Endodermal cell (in vitro differentiated cells): Measurements from ENCODE around the gene PLXNB3. TPM values are rescaled to one million over a fixed set of nuclear protein-coding genes. Genes with fewer than 3 reads are reported as not detected.
"Not testable (repeated sequence)": the region's sequence is repeated elsewhere in the genome, so short reads cannot be mapped to it uniquely, and the experiment has no call there.

Experiments used
- DNase-seq: peaks from one replicate; pipeline ENCODE4 v3.0.0-alpha.2; 2017
- H3K27ac ChIP-seq: 2 replicates; pipeline ENCODE4 v1.5.1; 2013; ENCODE audit warnings: mild to moderate bottlenecking, low read depth, low read length, moderate library complexity
- H3K27me3 ChIP-seq: 2 replicates; pipeline ENCODE4 v1.6.1; 2013; ENCODE audit warnings: mild to moderate bottlenecking, low read length, moderate library complexity; ENCODE audit not compliant: insufficient read depth, control insufficient read depth, poor library complexity, severe bottlenecking
- H3K36me3 ChIP-seq: 2 replicates; pipeline ENCODE4 v1.7.0; 2013; ENCODE audit warnings: mild to moderate bottlenecking, low read length, moderate library complexity; ENCODE audit not compliant: control insufficient read depth, insufficient read depth
- H3K4me1 ChIP-seq: one replicate; pipeline ENCODE4 v1.7.0; 2013; ENCODE audit warnings: low read length; ENCODE audit not compliant: control insufficient read depth, insufficient read depth
- H3K4me3 ChIP-seq: 2 replicates; pipeline ENCODE4 v1.5.1; 2013; ENCODE audit warnings: mild to moderate bottlenecking, low read length, moderate library complexity
- H3K9ac ChIP-seq: 2 replicates; pipeline ENCODE4 v1.6.1; 2013; ENCODE audit warnings: mild to moderate bottlenecking, low read length, moderate library complexity; ENCODE audit not compliant: poor library complexity, severe bottlenecking; ENCODE audit errors: extremely low read depth
- H3K9me3 ChIP-seq: 2 replicates; pipeline ENCODE4 v1.6.1; 2013; ENCODE audit warnings: mild to moderate bottlenecking, low read length, moderate library complexity; ENCODE audit not compliant: control insufficient read depth
- H3K27ac Mint-ChIP-seq: 2 replicates; pipeline ENCODE4 v1.8.0; 2020; ENCODE audit warnings: mixed read lengths
- H3K27me3 Mint-ChIP-seq: 2 replicates; pipeline ENCODE4 v1.8.0; 2021; ENCODE audit warnings: mild to moderate bottlenecking, mixed read lengths; ENCODE audit not compliant: insufficient read depth
- H3K36me3 Mint-ChIP-seq: 2 replicates; pipeline ENCODE4 v1.8.0; 2020; ENCODE audit warnings: low read depth, mixed read lengths
- H3K4me1 Mint-ChIP-seq: 2 replicates; pipeline ENCODE4 v1.8.0; 2020; ENCODE audit warnings: mixed read lengths
- H3K4me3 Mint-ChIP-seq: 2 replicates; pipeline ENCODE4 v1.8.0; 2020; ENCODE audit warnings: mild to moderate bottlenecking, moderate library complexity, mixed read lengths
- H3K9me3 Mint-ChIP-seq: 2 replicates; pipeline ENCODE4 v1.8.0; 2020; ENCODE audit warnings: mild to moderate bottlenecking, mixed read lengths
- WGBS, 2 experiments: methylation state at CpG; one replicate each; pipeline versions ENCODE4 v1.1.5 to v1.1.7; 2013; ENCODE audit warnings: missing lambda C conversion rate in 2 of 2, mixed read lengths in 1 of 2; ENCODE audit not compliant: insufficient coverage in 1 of 2, insufficient read length in 1 of 2; 5-methylcytosine and 5-hydroxymethylcytosine counted together
- total RNA-seq, 2 donors: library from RNA; stranded (reverse); fragmentation: NEBNext Ultra II Directional in 1 of 2; extraction: Animal tissue kit (Norgen Biotek cat#: 25700) in 1 of 2; gene quantifications; 2 replicates in 1 of 2; 3 replicates in 1 of 2; pipeline ENCODE4 v1.2.1, GENCODE V29; 2021
- TF ChIP-seq, protein P1 (sequence below): fragments of 200-600 bp; sonication (generic); conservative IDR thresholded peaks from 2 replicates; pipeline ENCODE4 v1.5.0; 2021; ENCODE audit warnings: antibody characterized with exemption, mild to moderate bottlenecking

PLXNB3 gene
- total RNA-seq, 2 donors from 2014 or later: 1.1 TPM

DNA sequence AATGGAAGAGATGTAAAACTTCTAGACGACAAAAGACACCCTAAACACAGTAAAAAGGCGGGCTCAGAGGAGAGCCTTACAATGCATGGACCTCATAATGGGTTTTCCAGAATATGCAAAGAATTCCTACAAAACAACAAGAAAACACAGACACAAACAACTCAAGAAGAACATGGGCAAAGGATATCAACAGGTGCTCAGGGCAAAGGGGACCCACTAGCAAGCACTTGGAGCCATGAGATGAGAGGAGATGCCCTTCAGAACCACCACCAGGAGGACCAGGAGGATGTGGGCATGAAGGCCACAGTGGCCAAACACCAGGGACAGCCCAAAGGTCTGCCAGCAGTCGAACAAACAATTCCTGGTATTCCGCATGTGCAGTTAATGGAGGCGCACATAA lies 49.1 kb downstream of the PLXNB3 start:
- Mint-ChIP-seq H3K4me3 (no peak overlapping the region), H3K27ac (no peak overlapping the region), H3K36me3 (no peaks in the 10 kb centered on the region), H3K4me1 (no peaks in the 10 kb centered on the region), H3K9me3 (peaks cover 75% of the 10 kb centered on the region), H3K27me3 (no peaks in the 10 kb centered on the region)
- no peak overlapping the region for H3K9ac ChIP-seq
- TF ChIP-seq, protein P1, sequence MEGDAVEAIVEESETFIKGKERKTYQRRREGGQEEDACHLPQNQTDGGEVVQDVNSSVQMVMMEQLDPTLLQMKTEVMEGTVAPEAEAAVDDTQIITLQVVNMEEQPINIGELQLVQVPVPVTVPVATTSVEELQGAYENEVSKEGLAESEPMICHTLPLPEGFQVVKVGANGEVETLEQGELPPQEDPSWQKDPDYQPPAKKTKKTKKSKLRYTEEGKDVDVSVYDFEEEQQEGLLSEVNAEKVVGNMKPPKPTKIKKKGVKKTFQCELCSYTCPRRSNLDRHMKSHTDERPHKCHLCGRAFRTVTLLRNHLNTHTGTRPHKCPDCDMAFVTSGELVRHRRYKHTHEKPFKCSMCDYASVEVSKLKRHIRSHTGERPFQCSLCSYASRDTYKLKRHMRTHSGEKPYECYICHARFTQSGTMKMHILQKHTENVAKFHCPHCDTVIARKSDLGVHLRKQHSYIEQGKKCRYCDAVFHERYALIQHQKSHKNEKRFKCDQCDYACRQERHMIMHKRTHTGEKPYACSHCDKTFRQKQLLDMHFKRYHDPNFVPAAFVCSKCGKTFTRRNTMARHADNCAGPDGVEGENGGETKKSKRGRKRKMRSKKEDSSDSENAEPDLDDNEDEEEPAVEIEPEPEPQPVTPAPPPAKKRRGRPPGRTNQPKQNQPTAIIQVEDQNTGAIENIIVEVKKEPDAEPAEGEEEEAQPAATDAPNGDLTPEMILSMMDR: no peak
- no peaks in the 10 kb centered on the region for H3K27me3 ChIP-seq
- no peak overlapping the region for H3K27ac ChIP-seq
- H3K4me3 ChIP-seq: no peak overlapping the region
- 95 to 100% methylated on average over 3 to 5 of the region's 5 CpGs for WGBS, 2 experiments
- DNase-seq: no peak
- no peaks in the 10 kb centered on the region for H3K4me1 ChIP-seq
- H3K36me3 ChIP-seq: no peaks in the 10 kb centered on the region
- H3K9me3 ChIP-seq: no peaks in the 10 kb centered on the region

DNA sequence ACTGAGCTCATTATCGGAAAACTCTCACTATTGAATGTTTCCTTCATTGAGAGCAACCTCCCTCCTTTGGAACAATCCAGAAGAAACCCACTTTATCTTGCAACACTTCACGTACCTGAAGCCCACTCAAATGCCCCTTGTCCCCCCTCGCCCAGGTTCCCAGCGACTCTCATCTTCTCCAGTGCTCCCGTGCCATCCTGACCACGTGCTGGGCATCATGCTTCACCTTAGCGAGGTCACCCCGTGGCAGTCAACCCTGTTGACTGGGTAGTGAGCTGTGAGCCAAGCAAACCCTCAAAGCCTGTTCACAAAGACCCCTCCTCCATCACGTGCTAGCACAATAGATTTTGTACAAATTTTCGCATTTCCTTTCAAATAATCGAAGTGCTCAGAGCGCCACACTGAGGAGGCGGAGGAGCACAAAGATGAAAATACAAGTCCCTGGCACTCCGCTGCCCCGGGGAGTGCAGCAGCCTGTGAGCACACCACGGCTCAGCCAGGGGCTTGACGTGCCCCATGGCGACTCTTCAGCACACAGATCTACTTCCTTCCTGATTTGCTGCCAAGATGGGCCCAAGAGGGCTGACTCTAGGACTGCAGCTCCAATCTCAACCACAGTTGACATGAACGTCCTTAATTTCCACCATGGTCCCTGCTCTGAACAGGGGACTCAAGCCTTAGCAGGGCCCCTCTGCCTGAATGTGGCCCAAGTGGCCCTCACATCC lies 50.7 kb downstream of the PLXNB3 start:
- no peak overlapping the region for H3K4me3 Mint-ChIP-seq
- H3K9me3 Mint-ChIP-seq: peaks cover 69% of the 10 kb centered on the region
- Histone ChIP-seq H3K36me3 (no peaks in the 10 kb centered on the region), H3K9me3 (no peaks in the 10 kb centered on the region), H3K27ac (no peak overlapping the region), H3K27me3 (no peaks in the 10 kb centered on the region), H3K4me3 (no peak overlapping the region), H3K9ac (no peak overlapping the region), H3K4me1 (no peaks in the 10 kb centered on the region)
- no peak overlapping the region for H3K27ac Mint-ChIP-seq
- DNase-seq: peak; percentile 37
- 79 to 94% methylated on average over 5 to 18 of the region's 19 CpGs for WGBS, 2 experiments
- peaks cover 3% of the 10 kb centered on the region for H3K4me1 Mint-ChIP-seq
- TF ChIP-seq, protein P1: no peak
- no peaks in the 10 kb centered on the region for H3K27me3 Mint-ChIP-seq
- no peaks in the 10 kb centered on the region for H3K36me3 Mint-ChIP-seq

DNA sequence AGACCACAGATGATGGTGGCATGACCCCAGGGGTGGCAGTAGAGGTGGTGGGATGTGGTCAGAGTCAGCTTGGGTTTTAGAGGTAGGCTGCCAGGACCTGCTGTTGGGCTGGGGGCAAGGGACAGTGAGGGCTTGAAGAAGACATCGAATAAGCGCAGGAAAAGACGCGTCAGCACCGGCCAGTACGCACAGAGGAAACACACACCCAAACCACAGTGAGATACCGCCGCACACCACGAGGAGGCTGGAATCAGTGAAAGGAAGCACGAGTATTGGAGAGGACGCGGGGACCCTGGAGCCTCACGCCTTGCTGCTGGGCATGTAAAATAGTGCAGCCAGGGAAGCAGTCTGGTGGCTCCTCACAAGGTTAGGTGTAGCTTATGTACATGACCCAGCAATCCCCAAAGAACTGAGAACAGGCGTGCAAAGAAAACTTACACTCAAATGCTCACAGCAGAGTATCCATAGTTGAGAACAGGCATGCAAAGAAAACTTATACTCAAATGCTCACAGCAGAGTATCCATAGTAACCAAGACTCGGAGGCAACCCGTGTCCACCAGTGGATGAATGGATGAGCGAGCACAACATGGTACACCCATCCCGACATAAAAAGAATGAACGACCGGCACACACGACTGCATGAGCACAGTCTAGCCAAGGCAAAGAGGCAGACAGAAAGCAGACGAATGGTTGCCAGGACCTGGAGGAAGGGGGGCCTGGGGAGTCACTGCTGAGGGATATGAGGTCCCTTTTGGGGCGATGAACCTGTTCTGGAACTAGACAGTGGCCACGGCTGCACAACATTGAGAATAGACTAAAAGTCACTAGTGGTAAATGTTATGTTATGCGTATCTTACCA lies 53.0 kb downstream of the PLXNB3 start:
- Mint-ChIP-seq H3K9me3 (peaks cover 66% of the 10 kb centered on the region), H3K4me1 (peaks cover 3% of the 10 kb centered on the region), H3K36me3 (no peaks in the 10 kb centered on the region), H3K4me3 (no peak overlapping the region), H3K27me3 (no peaks in the 10 kb centered on the region), H3K27ac (no peak overlapping the region)
- peak; percentile 40 for DNase-seq
- H3K27ac ChIP-seq: peak overlapping the region; percentile 66
- no peaks in the 10 kb centered on the region for H3K27me3 ChIP-seq
- no peak overlapping the region for H3K9ac ChIP-seq
- H3K4me3 ChIP-seq: no peak overlapping the region
- H3K4me1 ChIP-seq: no peaks in the 10 kb centered on the region
- no peaks in the 10 kb centered on the region for H3K9me3 ChIP-seq
- TF ChIP-seq, protein P1: no peak
- H3K36me3 ChIP-seq: no peaks in the 10 kb centered on the region
- WGBS, 2 experiments: 93 to 94% methylated on average over 3 to 25 of the region's 25 CpGs

DNA sequence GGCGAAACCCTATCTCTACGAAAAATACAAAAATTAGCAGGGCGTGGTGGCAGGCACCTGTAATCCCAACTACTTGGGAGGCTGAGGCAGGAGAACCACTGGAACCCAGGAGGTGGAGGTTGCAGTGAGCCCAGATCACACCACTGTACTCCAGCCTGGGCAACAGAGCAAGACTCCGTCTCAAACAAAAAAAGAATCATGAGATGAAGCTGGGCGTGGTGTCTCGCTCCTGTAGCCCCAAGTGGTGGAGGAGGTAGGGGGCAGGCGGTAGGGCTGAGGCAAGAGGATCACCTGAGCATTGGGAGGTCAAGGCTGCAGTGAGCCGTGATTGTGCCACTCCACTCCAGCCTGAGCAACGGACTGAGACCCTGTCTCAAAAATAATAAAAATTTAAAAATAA lies 54.0 kb downstream of the PLXNB3 start:
- H3K4me1 Mint-ChIP-seq, H3K27me3 Mint-ChIP-seq, H3K9me3 ChIP-seq, H3K4me3 ChIP-seq, H3K36me3 ChIP-seq, DNase-seq, H3K36me3 Mint-ChIP-seq, H3K27ac ChIP-seq, H3K4me1 ChIP-seq, H3K9ac ChIP-seq, H3K27ac Mint-ChIP-seq, H3K27me3 ChIP-seq: not testable (repeated sequence)
- H3K4me3 Mint-ChIP-seq: peak overlapping the region; percentile 49
- 90 to 94% methylated on average over 2 to 7 of the region's 9 CpGs for WGBS, 2 experiments
- peaks cover 64% of the 10 kb centered on the region for H3K9me3 Mint-ChIP-seq
